ENCODE data around the gene FBXL20.
"Not testable (repeated sequence)": the region's sequence is repeated elsewhere in the genome, so short reads cannot be mapped to it uniquely, and the experiment has no call there.

FBXL20 gene

GRCh38 chr17:39261286-39261685 lies 140.1 kb downstream of the FBXL20 start:
- no peak for DNase-seq (ENCODE audit: low read depth in 1 of 2, low spot score in 1 of 2)

- no peak for DNase-seq (ENCODE audit: low read depth in 1 of 2, low spot score in 1 of 2)
Observed at GRCh38 chr17:39252788-39253460, 148.5 kb downstream of the FBXL20 start.

GRCh38 chr17:39251997-39252396 lies 149.4 kb downstream of the FBXL20 start:
- DNase-seq (ENCODE audit: low read depth in 1 of 2, low spot score in 1 of 2), result no peak

- DNase-seq (ENCODE audit: low read depth in 1 of 2, low spot score in 1 of 2), result not testable (repeated sequence)
Observed at GRCh38 chr17:39250076-39250475, 151.3 kb downstream of the FBXL20 start.

GRCh38 chr17:39246274-39246673 lies 155.2 kb downstream of the FBXL20 start:
- DNase-seq (ENCODE audit: low read depth in 1 of 2, low spot score in 1 of 2), result no peak

- peak; percentile 70 to 75 for DNase-seq (ENCODE audit: low read depth in 1 of 2, low spot score in 1 of 2)
Observed at GRCh38 chr17:39244600-39245570, 156.5 kb downstream of the FBXL20 start.

GRCh38 chr17:39244016-39244599 lies 157.3 kb downstream of the FBXL20 start:
- DNase-seq (ENCODE audit: low read depth in 1 of 2, low spot score in 1 of 2), result no peak

- no peak for DNase-seq (ENCODE audit: low read depth in 1 of 2, low spot score in 1 of 2)
Observed at GRCh38 chr17:39243155-39243554, 158.3 kb downstream of the FBXL20 start.

- DNase-seq (ENCODE audit: low read depth in 1 of 2, low spot score in 1 of 2), result no peak
Observed at GRCh38 chr17:39240631-39241030, 160.8 kb downstream of the FBXL20 start.

- DNase-seq (ENCODE audit: low read depth in 1 of 2, low spot score in 1 of 2), result peak; percentile 45 to 53
Observed at GRCh38 chr17:39239640-39240314, 161.6 kb downstream of the FBXL20 start.

GRCh38 chr17:39238311-39238972 lies 163.0 kb downstream of the FBXL20 start:
- peak; percentile 29 to 65 for DNase-seq (ENCODE audit: low read depth in 1 of 2, low spot score in 1 of 2)

GRCh38 chr17:39237586-39237985 lies 163.8 kb downstream of the FBXL20 start:
- no peak for DNase-seq (ENCODE audit: low read depth in 1 of 2, low spot score in 1 of 2)

- no peak for DNase-seq (ENCODE audit: low read depth in 1 of 2, low spot score in 1 of 2)
Observed at GRCh38 chr17:39236981-39237441, 164.4 kb downstream of the FBXL20 start.

GRCh38 chr17:39236450-39236927 lies 164.9 kb downstream of the FBXL20 start:
- no peak for DNase-seq (ENCODE audit: low read depth in 1 of 2, low spot score in 1 of 2)

- no peak for DNase-seq (ENCODE audit: low read depth in 1 of 2, low spot score in 1 of 2)
Observed at GRCh38 chr17:39235555-39236449, 165.6 kb downstream of the FBXL20 start.

- peak in 1 of 2 donors; percentile 39 for DNase-seq (ENCODE audit: low read depth in 1 of 2, low spot score in 1 of 2)
Observed at GRCh38 chr17:39231591-39232551, 169.6 kb downstream of the FBXL20 start.

GRCh38 chr17:39231091-39231561 lies 170.3 kb downstream of the FBXL20 start:
- no peak for DNase-seq (ENCODE audit: low read depth in 1 of 2, low spot score in 1 of 2)

GRCh38 chr17:39230361-39230760 lies 171.1 kb downstream of the FBXL20 start:
- no peak for DNase-seq (ENCODE audit: low read depth in 1 of 2, low spot score in 1 of 2)

Measured in stimulated activated CD4-positive, alpha-beta T cell treated with anti-CD3 and anti-CD28 coated beads, Interleukin-15, amount 100 ng/mL, for 1 hour (primary cell).